Ascending aorta (tissue), 2 donors: ENCODE data around the gene ANTXR1. TPM values are rescaled to one million over a fixed set of nuclear protein-coding genes. Genes with fewer than 3 reads are reported as not detected.
A peak's percentile ranks its signal among the peaks of the same experiment; 100 is the strongest.

Experiments used
- DNase-seq, 2 donors: peaks; one replicate each; pipeline ENCODE4 v3.0.0-alpha.2; 2019; ENCODE audit warnings: low spot score in 2 of 2
- H3K27ac ChIP-seq, 2 donors: fragments of 200-600 bp; sonication (generic); one replicate each; pipeline ENCODE4 v1.5.1; 2016 to 2017; ENCODE audit warnings: mild to moderate bottlenecking in 1 of 2
- H3K27me3 ChIP-seq: fragments of 200-600 bp; sonication (generic); one replicate; pipeline ENCODE4 v1.5.1; 2017
- H3K36me3 ChIP-seq, 2 donors: fragments of 200-600 bp; sonication (generic); one replicate each; pipeline ENCODE4 v1.5.1; 2016
- H3K4me1 ChIP-seq, 2 donors: fragments of 200-600 bp; sonication (generic); one replicate each; pipeline ENCODE4 v1.5.1; 2016 to 2017; ENCODE audit warnings: mild to moderate bottlenecking in 1 of 2
- H3K4me3 ChIP-seq, 2 donors: fragments of 200-600 bp; sonication (generic); one replicate each; pipeline ENCODE4 v1.5.1; 2016 to 2017; ENCODE audit warnings: mild to moderate bottlenecking in 1 of 2
- H3K9me3 ChIP-seq, 2 donors: fragments of 200-600 bp; sonication (generic); one replicate each; pipeline ENCODE4 v1.5.1; 2016
- intact Hi-C: fragments of 100-400 bp; cut with DNase I; formaldehyde crosslinking; loops from one replicate; pipeline ENCODE4 v1.15.1; 2023
- total RNA-seq: library from RNA; depleted of rRNA; stranded (reverse); fragments of >200 nt; gene quantifications from one replicate; pipeline ENCODE4 v1.1.0, GENCODE V29; 2016
- TF ChIP-seq, protein P1 (sequence below), 3 experiments: fragments of 200-600 bp in 2 of 3; fragments of 450-650 bp in 1 of 3; sonication (generic) in 2 of 3; IDR thresholded peaks; one replicate each; pipeline ENCODE4 v1.5.1; 2016 to 2019; ENCODE audit warnings: antibody characterized with exemption in 3 of 3, mild to moderate bottlenecking in 1 of 3, moderate library complexity in 1 of 3

ANTXR1 gene
- total RNA-seq, 1 donor from 2014 or later, result 90.3 TPM

DNA sequence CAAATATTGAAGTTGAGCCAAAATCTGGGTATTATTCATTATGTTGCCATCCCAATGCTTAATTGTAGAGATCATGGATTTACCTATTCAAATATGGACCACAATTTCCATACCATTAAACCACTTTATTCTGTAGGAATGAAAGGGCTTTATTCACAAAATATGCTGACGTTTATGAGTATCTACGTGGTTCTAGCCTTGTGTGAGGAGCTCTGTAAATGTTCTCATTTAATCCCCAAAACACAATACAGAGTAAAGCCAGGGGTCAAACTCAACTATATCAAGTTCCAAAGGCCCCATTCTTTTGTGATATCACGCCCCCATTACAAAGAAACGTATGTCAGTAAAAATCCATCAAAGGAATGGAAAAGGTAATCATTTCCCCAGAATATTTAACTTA is 61.9 kb downstream of the ANTXR1 start:
- Histone ChIP-seq H3K4me3 (no peak overlapping the region), H3K27me3 (no peaks in the 10 kb centered on the region), H3K4me1 (peaks cover 6 to 54% of the 10 kb centered on the region in 2 donors), H3K36me3 (peaks cover 0 to 16% of the 10 kb centered on the region in 2 donors), H3K9me3 (no peaks in the 10 kb centered on the region), H3K27ac (peak overlapping the region; percentile 92)
- TF ChIP-seq, protein P1, sequence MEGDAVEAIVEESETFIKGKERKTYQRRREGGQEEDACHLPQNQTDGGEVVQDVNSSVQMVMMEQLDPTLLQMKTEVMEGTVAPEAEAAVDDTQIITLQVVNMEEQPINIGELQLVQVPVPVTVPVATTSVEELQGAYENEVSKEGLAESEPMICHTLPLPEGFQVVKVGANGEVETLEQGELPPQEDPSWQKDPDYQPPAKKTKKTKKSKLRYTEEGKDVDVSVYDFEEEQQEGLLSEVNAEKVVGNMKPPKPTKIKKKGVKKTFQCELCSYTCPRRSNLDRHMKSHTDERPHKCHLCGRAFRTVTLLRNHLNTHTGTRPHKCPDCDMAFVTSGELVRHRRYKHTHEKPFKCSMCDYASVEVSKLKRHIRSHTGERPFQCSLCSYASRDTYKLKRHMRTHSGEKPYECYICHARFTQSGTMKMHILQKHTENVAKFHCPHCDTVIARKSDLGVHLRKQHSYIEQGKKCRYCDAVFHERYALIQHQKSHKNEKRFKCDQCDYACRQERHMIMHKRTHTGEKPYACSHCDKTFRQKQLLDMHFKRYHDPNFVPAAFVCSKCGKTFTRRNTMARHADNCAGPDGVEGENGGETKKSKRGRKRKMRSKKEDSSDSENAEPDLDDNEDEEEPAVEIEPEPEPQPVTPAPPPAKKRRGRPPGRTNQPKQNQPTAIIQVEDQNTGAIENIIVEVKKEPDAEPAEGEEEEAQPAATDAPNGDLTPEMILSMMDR (IDR thresholded peaks at IDR 0.05), result no peak
- intact Hi-C loops, result loop anchor here (5.0 kb wide), 1 partner anchor 232 kb away; no protein-coding TSS in a partner anchor
- no peak for DNase-seq

- intact Hi-C loops, result loop anchor here (5.0 kb wide), 1 partner anchor 232 kb away; no protein-coding TSS in a partner anchor
- peaks cover 0 to 16% of the 10 kb centered on the region in 2 donors for H3K36me3 ChIP-seq
- H3K9me3 ChIP-seq, result no peaks in the 10 kb centered on the region
- no peak overlapping the region for H3K4me3 ChIP-seq
- H3K27me3 ChIP-seq, result no peaks in the 10 kb centered on the region
- peak overlapping the region; percentile 92 for H3K27ac ChIP-seq
- TF ChIP-seq, protein P1 (IDR thresholded peaks at IDR 0.05), result no peak
- H3K4me1 ChIP-seq, result peaks cover 6 to 49% of the 10 kb centered on the region in 2 donors
- no peak for DNase-seq
Measured at GRCh38 chr2:69075486-69075885, 62.5 kb downstream of the ANTXR1 start.

- no peaks in the 10 kb centered on the region for H3K9me3 ChIP-seq
- TF ChIP-seq, protein P1 (IDR thresholded peaks at IDR 0.05), result no peak
- intact Hi-C loops, result loop anchor here (5.0 kb wide), 1 partner anchor 231 kb away; no protein-coding TSS in a partner anchor
- DNase-seq, result no peak
- H3K36me3 ChIP-seq, result peaks cover 0 to 17% of the 10 kb centered on the region in 2 donors
- H3K4me3 ChIP-seq, result no peak overlapping the region
- H3K4me1 ChIP-seq, result peaks cover 6 to 42% of the 10 kb centered on the region in 2 donors
- H3K27ac ChIP-seq, result peak overlapping the region; percentile 92
- H3K27me3 ChIP-seq, result no peaks in the 10 kb centered on the region
Measured at GRCh38 chr2:69076601-69077000, 63.6 kb downstream of the ANTXR1 start.

DNA sequence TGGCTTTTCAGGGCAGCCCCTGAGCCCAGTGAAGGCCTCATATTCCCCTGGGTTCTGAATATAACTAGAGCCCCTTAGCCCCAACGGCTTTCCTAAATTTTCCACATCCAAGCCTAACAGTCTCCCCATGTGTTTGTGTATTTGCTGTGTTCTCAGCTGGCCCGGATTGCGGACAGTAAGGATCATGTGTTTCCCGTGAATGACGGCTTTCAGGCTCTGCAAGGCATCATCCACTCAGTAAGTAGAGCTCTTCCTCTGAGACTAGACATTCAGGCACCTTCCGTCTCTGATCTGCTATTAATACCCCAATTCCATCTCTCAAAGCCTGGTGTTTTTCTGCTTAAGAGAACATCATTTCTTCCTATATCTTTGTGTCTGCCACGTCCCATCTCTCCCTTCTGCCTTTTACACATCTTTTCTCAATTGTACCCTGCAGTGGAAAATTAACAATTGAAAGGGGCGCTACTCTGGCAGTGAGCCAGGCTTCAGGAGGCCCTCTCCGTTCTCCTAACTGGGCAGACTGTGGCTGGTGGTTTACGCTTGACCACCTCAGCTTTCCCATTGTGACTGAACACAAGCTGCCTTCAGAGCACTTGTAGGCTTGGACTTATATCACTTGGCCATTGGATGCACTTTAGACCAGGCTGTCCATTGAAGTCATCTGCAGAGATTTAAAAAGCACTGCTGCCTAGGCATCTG is 64.4 kb downstream of the ANTXR1 start:
- H3K4me1 ChIP-seq, result peaks cover 6 to 42% of the 10 kb centered on the region in 2 donors
- H3K27ac ChIP-seq, result peak overlapping the region; percentile 92

GRCh38 chr2:69080071-69080470 is 67.1 kb downstream of the ANTXR1 start:
- TF ChIP-seq, protein P1 (IDR thresholded peaks at IDR 0.05), result no peak
- Histone ChIP-seq H3K36me3 (peaks cover 0 to 22% of the 10 kb centered on the region in 2 donors), H3K27ac (peak overlapping the region; percentile 22 to 51), H3K4me3 (no peak overlapping the region), H3K9me3 (no peaks in the 10 kb centered on the region), H3K27me3 (no peaks in the 10 kb centered on the region), H3K4me1 (peaks cover 6 to 41% of the 10 kb centered on the region in 2 donors)
- intact Hi-C loops, result no loop called here
- DNase-seq, result no peak

More for the DNA sequence above, 64.4 kb downstream of the ANTXR1 start:
- H3K9me3 ChIP-seq, result no peaks in the 10 kb centered on the region
- DNase-seq, result no peak
- intact Hi-C loops, result loop anchor here (5.0 kb wide), 1 partner anchor 230 kb away; no protein-coding TSS in a partner anchor
- H3K36me3 ChIP-seq, result peaks cover 0 to 22% of the 10 kb centered on the region in 2 donors
- H3K27me3 ChIP-seq, result no peaks in the 10 kb centered on the region
- no peak overlapping the region for H3K4me3 ChIP-seq
- TF ChIP-seq, protein P1 (IDR thresholded peaks at IDR 0.05), result no peak
